IPS-18a (cell line): ENCODE data around the gene CCDC180.

Experiments
- H3K27ac ChIP-seq: one replicate; pipeline ENCODE4 v1.5.1; 2013; ENCODE audit warnings: low read length
- H3K27me3 ChIP-seq: one replicate; pipeline ENCODE4 v1.6.1; 2013; ENCODE audit warnings: mild to moderate bottlenecking, low read length; ENCODE audit not compliant: control insufficient read depth, insufficient read depth
- H3K36me3 ChIP-seq: one replicate; pipeline ENCODE4 v1.6.1; 2013; ENCODE audit warnings: low read depth, low read length; ENCODE audit not compliant: control insufficient read depth
- H3K4me1 ChIP-seq: one replicate; pipeline ENCODE4 v1.6.1; 2013; ENCODE audit warnings: low read depth, low read length; ENCODE audit not compliant: control insufficient read depth
- H3K4me3 ChIP-seq: one replicate; pipeline ENCODE4 v1.5.1; 2013; ENCODE audit warnings: low read length
- H3K9ac ChIP-seq: one replicate; pipeline ENCODE4 v1.6.1; 2013; ENCODE audit warnings: mild to moderate bottlenecking, low read length, moderate library complexity
- H3K9me3 ChIP-seq: one replicate; pipeline ENCODE4 v1.6.1; 2013; ENCODE audit warnings: low read depth, low read length; ENCODE audit not compliant: control insufficient read depth

The CCDC180 gene

DNA sequence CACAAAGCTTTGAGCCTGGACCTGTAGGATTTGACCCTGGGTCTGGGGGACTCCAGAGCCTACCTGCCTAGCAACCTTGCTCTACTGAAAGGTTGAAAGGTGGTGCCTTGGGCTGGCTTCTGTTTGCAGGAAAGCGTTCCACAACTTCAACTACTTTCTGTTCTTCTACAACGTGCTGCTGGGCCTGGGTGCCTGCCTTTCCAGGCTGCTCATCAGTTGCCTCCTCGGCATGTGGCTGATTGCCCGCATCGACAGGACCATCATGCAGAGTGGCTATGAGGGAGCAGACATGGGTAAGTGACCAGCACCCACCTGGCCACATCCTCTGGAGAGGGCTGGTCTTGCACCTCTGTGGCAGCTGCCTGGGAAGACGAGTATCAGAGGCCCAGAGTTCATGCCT, 13.6 kb upstream of the CCDC180 start:
- Histone ChIP-seq H3K36me3 (peaks cover 14% of the 10 kb centered on the region), H3K9me3 (peaks cover 4% of the 10 kb centered on the region)

DNA sequence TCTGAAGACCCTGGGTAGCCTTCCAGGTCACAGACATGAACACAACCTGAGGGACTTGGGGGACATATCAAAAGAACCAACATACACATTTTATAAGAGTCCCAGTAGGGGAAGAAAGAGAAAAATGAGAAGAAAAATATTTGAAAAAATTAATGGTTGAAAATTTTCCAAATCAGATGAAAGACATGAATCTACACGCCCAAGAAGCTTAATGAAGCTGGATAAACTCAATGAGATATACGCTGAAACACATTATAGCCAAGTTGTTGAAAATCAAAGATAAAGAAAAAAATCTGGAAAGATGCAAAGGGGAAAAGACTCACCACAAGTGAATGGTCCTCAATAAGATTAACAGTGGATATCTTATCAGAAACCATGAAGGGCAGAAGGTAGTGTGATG, 9.6 kb upstream of the CCDC180 start:
- Histone ChIP-seq H3K4me1 (no peaks in the 10 kb centered on the region), H3K4me3 (no peak overlapping the region), H3K27me3 (no peaks in the 10 kb centered on the region), H3K27ac (no peak overlapping the region), H3K9ac (no peak overlapping the region), H3K36me3 (no peaks in the 10 kb centered on the region), H3K9me3 (peaks cover 4% of the 10 kb centered on the region)

More for the DNA sequence above, 13.6 kb upstream of the CCDC180 start:
- H3K27me3 ChIP-seq, result no peaks in the 10 kb centered on the region
- no peak overlapping the region for H3K4me3 ChIP-seq
- no peak overlapping the region for H3K9ac ChIP-seq
- H3K4me1 ChIP-seq, result no peaks in the 10 kb centered on the region
- no peak overlapping the region for H3K27ac ChIP-seq

DNA sequence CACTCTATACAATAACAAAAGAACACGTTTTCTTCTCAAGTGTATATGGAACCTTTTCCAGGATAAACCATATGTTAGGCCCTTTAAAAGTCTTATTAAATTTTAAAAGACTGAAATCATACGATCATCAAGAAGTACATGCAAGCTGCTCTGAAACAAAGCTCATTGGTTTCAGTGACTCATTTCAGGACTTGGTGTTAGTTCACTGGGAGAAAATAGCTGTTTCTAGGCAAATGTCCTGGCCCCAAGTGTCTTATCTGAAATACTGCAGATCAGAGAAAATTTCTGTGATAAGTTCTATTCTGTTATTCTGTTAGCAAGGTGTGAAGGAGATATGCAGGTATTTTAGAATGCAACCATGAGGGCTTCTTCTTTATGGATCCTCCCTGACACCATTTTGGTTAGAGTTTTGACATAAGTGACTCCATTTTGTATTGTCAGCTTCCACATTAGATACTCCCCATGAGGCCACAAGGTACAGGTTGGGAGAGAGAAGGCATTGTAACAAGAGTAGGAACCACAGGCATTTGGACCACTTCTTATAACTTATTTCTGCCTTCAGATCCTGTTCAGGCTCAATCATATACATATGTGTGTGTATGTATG, 7.5 kb upstream of the CCDC180 start:
- no peaks in the 10 kb centered on the region for H3K36me3 ChIP-seq
- H3K4me3 ChIP-seq, result no peak overlapping the region
- H3K27ac ChIP-seq, result no peak overlapping the region
- no peaks in the 10 kb centered on the region for H3K4me1 ChIP-seq
- H3K9ac ChIP-seq, result no peak overlapping the region
- H3K27me3 ChIP-seq, result no peaks in the 10 kb centered on the region
- H3K9me3 ChIP-seq, result peaks cover 4% of the 10 kb centered on the region

DNA sequence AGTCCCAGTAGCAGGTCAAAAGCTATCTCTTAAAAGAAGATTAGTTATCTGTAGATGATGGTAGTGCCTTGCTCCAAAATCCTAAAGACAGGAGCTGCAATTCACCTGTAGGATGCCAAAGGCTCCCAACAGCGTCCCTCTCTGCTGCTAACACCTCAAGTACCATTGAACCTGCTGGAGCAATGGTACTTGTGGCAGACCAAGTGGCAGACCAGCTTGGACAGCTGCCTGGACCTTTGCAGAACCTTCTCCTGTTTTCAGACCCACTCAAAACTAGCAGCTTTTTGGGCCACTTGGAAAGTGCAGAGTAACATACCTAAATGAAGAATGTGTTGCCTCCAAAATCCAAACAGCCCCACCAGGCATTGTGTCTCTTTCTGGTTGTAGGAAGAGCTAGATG, 6.9 kb upstream of the CCDC180 start:
- H3K4me3 ChIP-seq, result no peak overlapping the region
- H3K36me3 ChIP-seq, result no peaks in the 10 kb centered on the region
- H3K9ac ChIP-seq, result no peak overlapping the region

DNA sequence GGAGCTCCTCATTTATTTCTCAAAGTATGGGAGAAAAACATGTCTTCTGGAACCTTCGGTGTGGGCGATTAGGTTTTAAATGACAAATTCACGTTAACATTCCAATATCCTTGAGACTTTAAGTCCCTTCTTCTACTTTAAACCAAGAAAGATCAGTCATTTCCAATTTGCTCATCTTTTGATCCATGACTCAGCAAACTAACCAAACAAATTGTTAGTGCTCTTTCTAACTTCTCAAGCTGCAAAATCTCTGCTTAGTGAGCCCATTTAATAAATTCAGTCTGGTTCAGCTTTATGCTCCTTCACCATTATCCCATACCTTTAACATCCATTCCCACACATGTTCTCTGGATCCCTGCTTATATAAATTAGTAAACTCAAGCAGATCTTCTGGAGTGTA, 5.5 kb upstream of the CCDC180 start:
- no peak overlapping the region for H3K27ac ChIP-seq
- H3K4me3 ChIP-seq, result no peak overlapping the region
- no peak overlapping the region for H3K9ac ChIP-seq
- H3K36me3 ChIP-seq, result no peaks in the 10 kb centered on the region
- H3K9me3 ChIP-seq, result peaks cover 4% of the 10 kb centered on the region
- H3K4me1 ChIP-seq, result peaks cover 10% of the 10 kb centered on the region
- no peaks in the 10 kb centered on the region for H3K27me3 ChIP-seq

More for the DNA sequence above, 6.9 kb upstream of the CCDC180 start:
- Histone ChIP-seq H3K9me3 (peaks cover 4% of the 10 kb centered on the region), H3K27ac (no peak overlapping the region), H3K27me3 (no peaks in the 10 kb centered on the region), H3K4me1 (no peaks in the 10 kb centered on the region)

DNA sequence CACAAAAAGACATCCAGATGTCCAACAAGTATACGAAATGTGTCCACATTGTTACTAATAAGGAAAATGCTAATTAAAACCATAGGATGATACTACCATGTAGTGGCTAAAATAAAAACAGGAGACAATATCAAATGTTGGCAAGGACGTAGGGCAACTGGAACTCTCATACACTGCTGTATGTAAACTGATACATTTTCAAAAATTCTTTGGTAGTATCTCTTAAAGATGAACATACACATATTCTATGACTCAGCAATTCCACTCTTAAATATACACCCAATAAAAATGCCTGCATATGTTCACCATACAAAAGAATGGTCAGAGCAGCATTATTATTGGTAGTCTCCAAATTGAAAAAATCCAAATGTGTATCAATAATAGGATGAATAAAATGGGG, 2.9 kb upstream of the CCDC180 start:
- Histone ChIP-seq H3K27ac (no peak overlapping the region), H3K9ac (no peak overlapping the region), H3K27me3 (no peaks in the 10 kb centered on the region), H3K36me3 (no peaks in the 10 kb centered on the region), H3K9me3 (no peaks in the 10 kb centered on the region), H3K4me1 (peaks cover 11% of the 10 kb centered on the region), H3K4me3 (no peak overlapping the region)

DNA sequence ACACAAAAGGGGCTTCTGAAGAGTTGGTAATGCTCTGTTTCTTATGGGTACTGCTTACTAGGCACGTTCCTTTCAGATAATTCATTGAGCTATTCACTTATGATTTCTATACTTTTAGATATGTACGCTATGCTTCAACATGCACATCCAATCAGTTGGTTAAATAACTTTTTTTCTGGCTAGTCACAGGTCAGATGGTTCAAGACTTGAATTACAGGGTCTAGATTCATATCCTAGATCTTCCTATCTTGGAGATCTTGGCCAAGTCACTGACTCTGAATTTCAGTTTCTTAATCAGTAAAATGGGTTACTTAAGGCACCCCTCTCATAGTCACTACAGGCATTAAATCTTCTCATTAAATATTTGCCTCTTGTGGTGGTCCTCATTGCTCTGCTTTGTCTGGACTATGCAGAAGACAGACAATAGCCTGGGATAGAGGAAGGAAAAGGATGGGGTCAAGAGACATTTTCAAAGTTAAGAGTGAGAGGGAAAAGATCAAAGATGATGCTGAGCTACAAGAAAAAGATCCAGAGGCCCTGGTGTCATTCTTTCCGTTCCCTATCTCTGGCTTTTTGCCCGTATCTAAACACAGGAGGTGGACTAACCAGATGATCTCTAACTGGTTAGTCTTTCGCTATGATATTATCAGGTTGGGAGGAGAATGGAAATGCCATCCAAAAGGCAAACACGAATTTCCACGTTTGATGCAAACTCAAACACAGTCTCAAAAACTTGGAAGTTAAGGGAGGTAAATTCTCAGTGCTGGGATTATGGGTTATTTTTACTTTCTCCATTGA, 1.8 kb upstream of the CCDC180 start:
- H3K27me3 ChIP-seq, result no peaks in the 10 kb centered on the region
- no peak overlapping the region for H3K9ac ChIP-seq
- H3K4me1 ChIP-seq, result peaks cover 11% of the 10 kb centered on the region
- no peaks in the 10 kb centered on the region for H3K36me3 ChIP-seq
- no peak overlapping the region for H3K4me3 ChIP-seq
- no peaks in the 10 kb centered on the region for H3K9me3 ChIP-seq
- H3K27ac ChIP-seq, result no peak overlapping the region

DNA sequence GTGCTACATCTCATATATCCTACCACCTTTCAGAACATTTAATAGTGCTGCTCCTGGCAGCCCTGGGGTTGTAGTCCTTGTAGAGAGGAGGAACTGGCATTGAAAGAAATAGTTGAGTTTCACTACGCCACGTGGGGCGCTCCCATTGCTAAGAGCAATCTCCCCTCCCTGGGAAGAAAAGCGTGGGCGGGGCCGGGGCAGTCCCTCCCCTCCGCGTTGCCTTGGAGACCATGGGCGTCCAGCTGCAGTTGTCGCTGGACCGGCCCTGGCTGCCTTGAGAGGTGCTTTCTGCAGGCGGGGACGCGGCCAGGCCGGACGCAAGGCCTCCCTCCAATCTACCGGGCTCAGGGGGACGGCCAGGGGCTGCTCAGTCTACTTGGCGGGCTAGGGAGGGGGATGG, 368 bp upstream of the CCDC180 start:
- Histone ChIP-seq H3K4me1 (peaks cover 11% of the 10 kb centered on the region), H3K9me3 (no peaks in the 10 kb centered on the region), H3K9ac (peak overlapping the region; percentile 53), H3K4me3 (peak overlapping the region; percentile 31), H3K27ac (peak overlapping the region; percentile 78), H3K36me3 (no peaks in the 10 kb centered on the region), H3K27me3 (no peaks in the 10 kb centered on the region)

DNA sequence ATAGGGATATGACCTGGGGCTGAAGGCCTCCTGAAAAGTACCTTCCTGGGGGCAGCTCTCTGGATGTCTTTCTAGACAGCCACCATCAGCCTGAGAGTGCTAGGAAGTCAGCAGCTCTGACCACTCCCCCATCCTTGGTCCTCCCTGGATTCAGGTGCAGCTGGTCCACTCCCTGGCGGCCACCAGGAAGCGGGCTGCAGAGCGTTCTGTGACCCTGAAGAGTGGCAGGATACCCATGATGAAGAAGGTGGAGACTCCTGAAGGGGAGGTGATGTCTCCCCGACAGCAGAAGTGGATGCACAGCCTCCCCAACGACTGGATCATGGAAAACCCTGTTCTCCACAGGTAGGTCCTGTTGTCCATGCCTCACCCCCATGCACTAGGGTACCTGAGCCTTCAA, 1.8 kb downstream of the CCDC180 start:
- Histone ChIP-seq H3K9ac (no peak overlapping the region), H3K4me1 (peaks cover 11% of the 10 kb centered on the region), H3K4me3 (no peak overlapping the region), H3K27me3 (no peaks in the 10 kb centered on the region), H3K36me3 (no peaks in the 10 kb centered on the region), H3K27ac (no peak overlapping the region), H3K9me3 (no peaks in the 10 kb centered on the region)

DNA sequence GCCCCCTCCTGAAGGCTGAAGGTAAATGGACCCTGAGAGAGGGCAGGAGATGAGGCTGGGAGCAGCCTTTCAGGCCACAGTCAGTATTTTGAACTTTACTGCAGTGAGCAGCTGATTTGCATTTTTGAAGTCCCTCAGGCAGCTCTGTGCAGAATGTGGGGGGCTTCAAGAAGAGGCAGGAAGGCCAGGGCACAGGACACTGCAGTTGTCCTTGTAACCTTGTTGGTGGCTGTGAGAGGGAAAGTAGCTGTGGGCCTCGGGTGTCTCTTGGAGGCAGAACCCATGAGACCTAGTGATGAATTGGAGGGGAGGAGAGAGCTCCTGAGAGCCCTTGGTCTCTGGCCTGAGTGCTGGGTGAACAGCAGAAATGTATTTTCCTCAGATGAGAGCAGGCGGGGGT, 2.6 kb downstream of the CCDC180 start:
- Histone ChIP-seq H3K9me3 (no peaks in the 10 kb centered on the region), H3K27me3 (no peaks in the 10 kb centered on the region), H3K4me3 (no peak overlapping the region), H3K27ac (no peak overlapping the region), H3K36me3 (peaks cover 3% of the 10 kb centered on the region), H3K9ac (no peak overlapping the region), H3K4me1 (peaks cover 11% of the 10 kb centered on the region)

DNA sequence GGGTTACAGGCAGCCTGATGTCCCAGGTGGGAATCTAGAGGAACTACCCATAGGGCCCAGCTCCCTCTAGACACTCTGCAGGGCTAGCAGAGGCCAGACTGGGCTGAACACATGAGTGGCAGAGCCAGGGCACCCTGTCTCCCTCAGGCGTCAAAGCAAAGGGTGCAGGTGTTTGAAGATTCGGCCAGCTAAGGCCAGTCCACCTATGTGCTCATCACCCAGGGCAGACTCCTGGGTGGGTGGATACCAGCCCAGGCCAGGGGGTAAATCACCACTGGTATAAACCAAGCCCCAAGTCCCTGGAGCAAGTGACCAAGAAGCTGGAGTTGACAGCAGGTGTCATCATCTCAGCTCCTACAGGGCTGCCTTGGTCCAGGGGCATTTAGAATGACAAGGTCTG, 3.4 kb downstream of the CCDC180 start:
- Histone ChIP-seq H3K27ac (no peak overlapping the region), H3K9ac (no peak overlapping the region), H3K4me1 (peaks cover 11% of the 10 kb centered on the region), H3K36me3 (peaks cover 4% of the 10 kb centered on the region), H3K4me3 (no peak overlapping the region), H3K27me3 (no peaks in the 10 kb centered on the region), H3K9me3 (no peaks in the 10 kb centered on the region)
